NCI-H2107 treated with DMSO at 0.1 percent for 48 hours (cell line): ENCODE data around the gene TAOK1.
"Not testable (repeated sequence)": the region's sequence is repeated elsewhere in the genome, so short reads cannot be mapped to it uniquely, and the experiment has no call there.

Experiments
- DNase-seq: peaks from one replicate; lab custom pipeline; 2025; ENCODE audit not compliant: unreplicated experiment; lab: John Stamatoyannopoulos, UW

The TAOK1 gene

DNA sequence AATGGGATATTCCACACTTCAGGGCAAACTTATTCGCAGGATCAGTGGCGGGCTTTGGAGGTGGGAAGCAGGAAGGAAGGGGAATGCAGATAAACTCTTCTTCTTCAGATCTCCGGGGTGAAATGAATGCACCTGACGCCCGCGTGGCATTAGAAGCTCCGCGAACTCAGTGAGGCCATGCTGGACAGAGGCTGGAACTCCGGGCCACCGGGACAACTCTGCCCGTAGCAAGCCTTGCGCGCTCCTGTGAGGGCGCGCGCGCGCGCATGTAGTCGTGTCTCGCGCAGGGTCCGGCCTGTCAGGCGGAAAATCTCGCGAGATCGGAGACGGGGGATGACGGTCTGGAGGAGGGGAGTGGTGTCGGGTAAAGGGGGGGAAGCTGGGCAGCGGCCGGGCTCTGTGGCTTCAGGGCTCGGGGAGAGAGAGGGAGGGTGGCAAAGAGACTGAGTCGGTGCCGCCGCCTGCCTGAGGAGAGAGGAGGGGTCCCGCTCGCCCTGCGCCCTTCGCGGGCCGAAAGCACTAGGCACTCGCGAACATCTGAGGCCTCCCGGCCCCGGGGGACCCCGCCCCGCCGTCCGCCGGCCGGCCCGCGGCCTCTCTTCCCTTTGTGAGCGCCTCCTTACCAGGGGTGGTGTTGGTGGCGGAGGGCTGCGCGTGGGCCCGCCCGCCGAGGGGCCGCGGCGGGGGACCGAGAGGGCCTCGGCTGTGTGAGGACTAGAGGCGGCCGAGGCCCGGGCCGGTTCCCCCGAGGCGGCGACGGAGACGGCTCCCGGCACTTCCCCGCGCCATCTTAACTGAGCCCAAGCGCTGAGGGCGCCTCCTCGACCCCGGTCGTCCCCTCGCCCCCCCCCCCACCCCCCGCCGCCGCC is at the start of gene TAOK1:
Gene TAOK1, plus strand, starts transcription at position 382 of the 869 bp plus-strand sequence. CDS start 61,186 bp downstream, outside the sequence.
- peak; percentile 95 for DNase-seq

DNA sequence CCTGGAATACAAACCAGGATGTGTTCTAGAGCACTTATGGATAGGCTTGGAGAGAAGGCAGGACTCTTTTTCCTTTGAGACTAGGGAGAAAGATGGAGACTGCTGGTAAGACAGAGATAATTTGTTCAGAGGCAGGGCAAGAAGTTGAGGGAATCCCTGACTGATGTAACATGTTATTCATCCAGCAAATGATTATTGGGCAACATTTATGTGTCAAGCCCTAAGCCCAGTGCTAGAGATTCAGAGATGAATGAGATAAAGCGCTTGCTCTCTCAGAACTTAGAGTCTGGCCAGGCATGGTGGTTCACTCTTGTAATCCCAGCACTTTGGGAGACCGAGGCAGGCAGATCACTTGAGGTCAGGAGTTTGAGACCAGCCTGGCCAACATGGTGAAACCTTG is 48.4 kb upstream of the TAOK1 start:
- DNase-seq = no peak

DNA sequence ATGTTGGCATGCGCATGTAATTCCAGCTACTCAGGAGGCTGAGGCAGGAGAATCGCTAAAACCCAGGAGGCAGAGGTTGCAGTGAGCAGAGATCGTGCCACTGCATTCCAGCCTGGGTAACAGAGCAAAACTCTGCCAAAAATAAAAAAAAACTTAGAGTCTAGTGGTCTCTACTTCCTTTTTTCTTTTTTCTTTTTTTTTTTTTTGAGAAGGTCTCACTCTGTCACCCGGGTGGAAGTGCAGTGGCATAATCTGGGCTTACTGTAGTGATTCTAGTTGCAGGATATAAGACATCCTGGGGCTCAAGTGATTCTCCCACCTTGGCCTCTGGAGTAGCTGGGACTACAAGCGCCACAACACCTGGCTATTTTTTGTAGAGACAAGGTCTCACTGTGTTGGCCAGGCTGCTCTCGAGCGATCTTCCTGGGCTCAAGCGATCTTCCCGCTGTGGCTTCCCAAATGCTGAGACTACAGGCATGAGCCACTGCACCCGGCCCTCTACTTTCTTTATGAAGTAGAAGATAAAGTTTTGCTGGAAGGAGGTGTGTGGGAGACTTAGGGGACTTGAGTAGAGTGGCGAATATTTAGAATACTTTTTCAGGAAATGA is 47.9 kb upstream of the TAOK1 start:
- DNase-seq = no peak

DNA sequence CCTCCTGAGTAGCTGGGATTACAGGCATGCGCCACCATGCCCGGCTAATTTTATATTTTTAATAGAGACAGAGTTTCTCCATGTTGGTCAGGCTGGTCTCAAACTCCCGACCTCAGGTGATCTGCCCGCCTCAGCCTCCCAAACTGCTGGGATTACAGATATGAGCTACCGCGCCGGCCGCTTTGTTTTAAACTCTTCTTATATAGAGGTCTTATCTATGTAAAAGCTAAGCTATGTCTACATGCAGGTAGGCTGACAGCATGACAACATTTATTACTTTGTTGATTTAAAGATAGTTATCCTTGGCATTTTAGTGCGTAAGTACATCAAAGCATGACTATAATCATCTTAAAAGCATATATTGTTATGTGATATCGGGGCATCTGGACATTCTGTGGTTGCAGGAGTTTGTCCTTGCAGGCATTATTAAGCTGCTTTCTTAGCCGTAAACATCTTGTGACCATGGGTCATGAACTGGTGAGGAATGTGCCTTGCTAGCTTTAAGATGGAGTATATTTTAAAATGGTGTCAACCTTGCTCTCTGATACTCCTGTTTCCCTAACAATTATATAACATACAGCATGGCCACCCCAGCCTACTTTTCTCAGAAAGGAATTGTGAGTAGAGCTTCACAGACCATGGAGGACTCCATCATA is 45.8 kb upstream of the TAOK1 start:
- DNase-seq = no peak

DNA sequence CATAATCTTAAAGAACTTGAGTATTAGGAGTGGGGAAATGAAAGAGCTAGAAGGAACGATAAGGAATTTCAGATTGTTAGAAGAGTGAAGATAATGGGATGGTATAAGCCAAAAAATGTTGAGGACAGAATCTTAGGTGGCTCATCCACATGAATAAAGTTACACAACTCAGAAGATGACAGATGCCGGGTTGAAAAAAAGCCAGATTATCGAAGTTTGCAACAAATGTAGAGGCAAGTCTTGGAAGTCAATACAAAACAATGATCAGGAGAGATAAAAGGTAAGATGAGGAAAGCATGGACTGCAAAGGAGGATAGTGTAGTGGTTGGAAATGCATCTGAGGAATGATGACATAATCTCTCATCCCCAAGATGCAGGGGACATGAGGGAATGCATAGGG is 45.1 kb upstream of the TAOK1 start:
- DNase-seq = no peak

DNA sequence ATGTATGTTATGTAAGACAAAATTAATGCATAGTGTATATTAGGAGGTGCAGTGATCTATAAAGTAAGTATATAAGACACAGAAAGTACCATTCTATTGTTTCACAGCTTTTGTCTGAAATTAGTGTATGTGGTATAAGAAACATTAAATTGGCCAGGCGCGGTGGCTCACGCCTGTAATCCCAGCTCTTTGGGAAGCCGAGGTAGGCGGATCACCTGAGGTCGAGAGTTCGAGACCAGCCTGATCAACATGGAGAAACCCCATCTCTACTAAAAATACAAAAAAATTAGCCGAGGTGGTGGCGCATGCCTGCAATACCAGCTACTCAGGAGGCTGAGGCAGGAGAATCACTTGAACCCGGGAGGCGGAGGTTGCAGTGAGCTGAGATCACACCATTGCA is 44.7 kb upstream of the TAOK1 start:
- DNase-seq = not testable (repeated sequence)

DNA sequence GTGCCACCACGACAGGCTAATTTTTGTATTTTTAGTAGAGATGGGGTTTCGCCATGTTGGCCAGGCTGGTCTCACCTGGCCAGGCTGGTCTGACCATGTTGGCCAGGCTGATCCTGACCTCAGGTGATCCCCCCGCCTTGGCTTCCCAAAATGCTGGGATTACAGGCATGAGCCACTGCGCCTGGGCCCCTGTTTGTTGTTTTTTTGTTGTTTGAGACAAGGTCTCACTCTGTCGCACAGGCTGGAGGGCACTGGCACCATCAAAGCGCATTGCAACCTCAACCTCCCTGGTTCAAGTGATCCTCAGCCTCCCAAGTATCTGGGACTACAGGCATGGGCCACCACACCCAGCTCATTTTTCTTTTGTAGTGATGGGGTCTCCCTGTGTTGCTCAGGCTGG is 43.7 kb upstream of the TAOK1 start:
- no peak for DNase-seq

DNA sequence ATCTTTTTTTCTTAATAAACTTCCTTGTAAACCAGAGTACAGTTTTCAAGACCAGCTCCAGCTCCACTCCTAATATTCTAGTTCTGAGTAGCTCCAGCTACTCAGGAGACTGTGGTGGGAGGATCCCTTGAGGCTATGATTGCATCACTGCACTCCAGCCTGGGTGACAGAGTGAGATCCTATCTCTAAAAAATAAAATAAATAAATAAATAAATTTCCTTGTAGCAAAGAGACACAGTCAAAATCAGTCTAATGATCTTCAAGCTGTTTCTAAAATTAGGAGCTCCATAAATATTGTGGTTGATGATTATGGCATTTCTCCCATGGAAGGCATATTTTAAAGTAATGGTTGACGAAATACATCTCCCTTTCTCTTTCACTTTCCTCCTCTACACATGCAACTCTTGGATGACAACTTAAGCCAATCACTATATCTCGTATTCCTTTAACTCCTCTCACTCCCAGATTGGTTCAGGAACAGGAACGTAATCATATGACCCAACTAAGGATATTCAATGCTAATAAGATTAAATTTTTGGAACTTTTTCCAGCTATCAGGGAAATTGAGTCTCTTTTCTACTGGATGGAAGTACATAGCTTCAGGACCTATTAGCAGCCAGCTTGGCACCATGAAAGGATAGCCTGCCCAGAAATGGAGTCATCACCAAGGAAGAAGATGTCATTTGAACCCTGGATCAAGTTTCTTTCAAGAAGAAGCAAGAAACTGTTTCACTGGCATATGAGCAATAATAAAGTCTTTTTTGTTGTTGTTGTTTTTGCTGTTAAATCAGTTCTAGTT is 42.1 kb upstream of the TAOK1 start:
- no peak for DNase-seq

DNA sequence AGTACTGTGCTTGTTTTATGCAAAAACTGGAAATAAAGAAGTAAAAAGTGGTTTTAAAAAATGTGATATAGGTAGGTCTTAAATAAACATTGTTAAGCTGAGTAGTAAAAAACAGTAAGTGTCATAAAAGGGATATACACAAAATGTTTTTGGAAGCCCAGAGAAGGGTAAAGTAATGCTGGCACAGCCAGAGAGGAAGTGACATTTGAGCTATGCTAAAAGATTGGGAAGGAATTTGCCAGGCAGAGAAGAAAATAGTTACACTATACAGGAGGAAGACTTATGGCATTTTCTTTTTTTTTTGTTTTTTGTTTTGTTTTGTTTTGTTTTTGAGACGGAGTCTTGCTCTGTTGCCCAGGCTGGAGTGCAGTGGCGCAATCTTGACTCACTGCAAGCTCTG is 40.8 kb upstream of the TAOK1 start:
- no peak for DNase-seq

DNA sequence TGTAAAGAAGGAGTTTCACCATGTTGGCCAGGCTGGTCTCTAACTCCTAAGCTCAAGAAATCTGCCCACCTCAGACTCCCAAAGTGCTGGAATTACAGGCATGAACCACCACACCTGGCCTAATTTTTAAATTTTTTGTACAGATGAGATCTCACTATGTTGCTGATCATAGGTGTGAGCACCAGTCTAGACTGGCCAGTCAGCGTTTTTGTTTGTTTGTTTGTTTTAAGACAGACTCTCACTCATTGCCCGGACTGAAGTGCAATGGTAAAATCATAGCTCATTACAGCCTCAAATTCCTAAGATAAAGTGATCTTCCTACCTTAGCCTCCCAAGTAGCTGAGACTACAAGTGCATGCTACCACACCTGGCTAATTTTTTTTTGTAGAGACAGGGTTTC is 38.0 kb upstream of the TAOK1 start:
- no peak for DNase-seq

DNA sequence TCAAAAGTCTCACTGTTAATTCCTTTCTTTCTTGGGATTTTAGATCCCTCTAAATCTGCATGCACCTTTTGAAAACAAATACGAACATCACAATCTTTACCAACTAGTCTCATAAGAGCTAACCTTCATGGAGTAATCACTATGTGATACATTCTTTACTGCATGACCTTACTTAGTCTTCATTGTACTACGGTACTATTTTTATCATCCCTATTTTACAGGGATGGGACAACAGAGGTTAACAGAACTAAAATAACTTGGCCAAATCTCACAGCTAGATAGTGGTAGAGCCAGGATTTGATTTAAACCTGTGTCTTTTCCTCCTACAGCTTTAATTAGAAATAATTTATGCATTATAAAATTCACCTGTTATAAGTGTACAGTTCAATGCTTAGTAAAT is 32.9 kb upstream of the TAOK1 start:
- no peak for DNase-seq

DNA sequence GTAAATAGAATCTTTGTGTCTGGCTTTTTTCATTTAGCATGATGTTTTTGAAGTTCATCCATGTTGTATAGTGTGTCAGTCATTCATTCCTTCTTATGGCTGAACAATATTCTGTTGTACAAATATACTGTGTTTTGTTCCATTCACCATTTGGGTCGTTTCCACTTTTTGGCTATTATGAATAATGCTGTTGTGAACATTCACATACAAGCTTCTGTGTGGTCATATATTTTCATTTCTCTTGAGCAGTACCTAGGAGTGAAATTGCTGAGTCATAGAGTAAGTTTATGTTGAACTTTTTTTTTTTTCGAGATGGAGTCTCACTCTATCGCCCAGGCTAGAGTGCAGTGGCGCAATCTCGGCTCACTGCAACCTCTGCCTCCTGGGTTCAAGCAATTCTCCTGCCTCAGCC is 32.3 kb upstream of the TAOK1 start:
- no peak for DNase-seq

DNA sequence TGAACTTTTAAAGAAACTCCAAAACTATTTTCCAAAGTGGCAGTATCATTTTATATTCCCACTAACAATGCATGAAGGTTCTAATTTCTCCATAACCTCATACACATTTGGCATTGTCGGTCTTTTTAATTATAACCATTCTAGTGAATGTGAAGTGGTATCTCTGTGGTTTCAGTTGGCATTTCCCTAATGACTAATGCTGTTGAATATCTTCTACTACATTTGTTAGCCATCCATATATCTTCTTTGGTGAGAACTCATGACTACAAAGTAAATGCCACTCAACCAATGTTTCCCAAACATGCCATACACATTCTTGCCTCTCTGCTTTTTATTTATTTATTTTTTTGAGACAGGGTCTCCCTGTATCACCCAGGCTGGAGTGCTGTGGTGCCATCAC is 31.7 kb upstream of the TAOK1 start:
- no peak for DNase-seq

DNA sequence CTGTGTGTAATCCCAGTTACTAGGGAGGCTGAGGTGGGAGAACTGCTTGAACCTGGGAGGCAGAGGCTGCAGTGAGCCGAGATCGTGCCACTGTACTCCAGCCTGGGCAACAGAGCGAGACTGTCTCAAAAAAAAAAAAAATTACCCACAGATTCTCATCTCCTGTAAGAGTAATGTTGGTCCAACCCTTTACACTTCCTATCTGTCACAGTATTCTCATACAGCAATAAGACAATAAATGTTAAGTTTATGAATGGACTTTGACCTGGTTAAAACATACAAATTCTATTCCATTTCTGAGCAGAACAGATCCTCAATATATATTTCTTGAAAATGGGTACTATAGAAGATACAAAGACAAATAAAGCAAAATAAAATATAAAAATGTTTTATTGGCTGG is 30.4 kb upstream of the TAOK1 start:
- no peak for DNase-seq

DNA sequence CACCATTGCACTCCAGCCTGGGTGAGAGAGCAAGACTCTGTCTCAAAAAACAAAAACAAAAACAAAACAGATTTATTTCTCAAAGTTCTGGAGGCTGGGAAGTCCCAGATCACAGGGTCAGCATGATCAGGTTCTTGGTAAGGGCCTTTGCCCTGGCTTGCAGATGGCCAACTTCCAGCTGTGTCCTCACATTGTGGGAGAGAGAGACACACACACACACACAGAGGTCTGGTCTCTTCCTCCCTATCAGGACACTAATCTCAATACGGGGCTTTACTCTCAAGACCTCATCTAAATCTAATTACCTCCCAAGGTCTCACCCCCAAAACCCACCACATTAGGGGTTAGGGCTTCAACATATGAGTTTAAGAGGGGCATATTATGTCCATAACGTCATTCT is 26.4 kb upstream of the TAOK1 start:
- DNase-seq = no peak

DNA sequence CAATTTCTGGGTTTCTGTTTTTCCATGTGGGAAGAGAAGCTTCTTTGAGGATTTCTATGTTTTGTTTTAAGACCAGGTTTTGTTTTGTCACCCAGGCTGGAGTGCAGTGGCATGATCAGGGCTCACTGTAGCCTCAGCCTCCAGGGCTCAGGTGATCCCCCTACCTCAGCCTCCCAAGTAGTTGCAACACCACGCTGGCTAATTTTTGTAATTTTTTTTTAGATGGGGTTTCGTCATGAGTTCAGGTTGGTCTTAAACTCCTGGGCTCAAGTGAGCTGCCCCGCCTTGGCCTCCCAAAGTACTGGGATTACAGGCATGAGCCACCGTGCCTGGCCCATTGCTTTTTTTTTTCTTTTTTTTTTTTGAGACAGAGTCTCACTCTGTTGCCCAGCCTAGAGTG is 25.5 kb upstream of the TAOK1 start:
- DNase-seq = no peak

DNA sequence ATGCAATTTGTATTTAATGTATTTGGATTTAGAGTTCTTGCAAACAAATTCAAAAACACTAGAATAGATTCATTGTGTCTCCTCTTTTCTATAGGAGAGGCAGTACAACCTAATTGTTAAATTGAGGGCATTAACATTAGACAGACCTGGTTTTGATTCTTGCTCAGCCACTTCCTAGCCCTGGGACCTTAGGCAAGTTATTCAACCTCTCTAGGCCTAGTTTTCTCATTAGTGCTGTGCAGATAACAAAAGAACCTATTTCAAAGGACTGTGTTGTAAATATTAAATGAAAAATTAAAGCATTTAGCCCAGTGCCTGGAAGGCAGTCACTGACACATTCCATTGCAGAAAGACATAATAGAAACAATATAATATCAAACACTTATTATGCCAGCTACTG is 22.0 kb upstream of the TAOK1 start:
- no peak for DNase-seq

DNA sequence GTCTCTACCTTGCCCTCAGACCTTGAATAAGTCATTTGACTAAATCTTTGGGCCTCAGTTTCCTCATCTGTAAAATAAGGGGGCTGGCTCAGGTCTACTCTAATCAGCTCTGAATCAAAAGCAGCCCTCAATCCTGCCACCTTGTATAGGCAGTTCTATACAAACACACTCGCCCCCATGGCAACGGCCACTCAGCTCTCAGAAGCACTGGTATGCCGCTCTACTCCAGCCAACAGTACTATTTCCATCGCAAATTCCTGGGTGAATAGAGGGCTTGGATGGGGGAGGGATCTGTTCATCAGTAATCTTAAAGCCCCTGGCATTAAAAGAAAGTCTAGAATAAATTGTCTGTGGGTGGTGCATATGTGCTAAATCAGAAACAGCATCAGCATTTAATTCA is 21.2 kb upstream of the TAOK1 start:
- DNase-seq = no peak

DNA sequence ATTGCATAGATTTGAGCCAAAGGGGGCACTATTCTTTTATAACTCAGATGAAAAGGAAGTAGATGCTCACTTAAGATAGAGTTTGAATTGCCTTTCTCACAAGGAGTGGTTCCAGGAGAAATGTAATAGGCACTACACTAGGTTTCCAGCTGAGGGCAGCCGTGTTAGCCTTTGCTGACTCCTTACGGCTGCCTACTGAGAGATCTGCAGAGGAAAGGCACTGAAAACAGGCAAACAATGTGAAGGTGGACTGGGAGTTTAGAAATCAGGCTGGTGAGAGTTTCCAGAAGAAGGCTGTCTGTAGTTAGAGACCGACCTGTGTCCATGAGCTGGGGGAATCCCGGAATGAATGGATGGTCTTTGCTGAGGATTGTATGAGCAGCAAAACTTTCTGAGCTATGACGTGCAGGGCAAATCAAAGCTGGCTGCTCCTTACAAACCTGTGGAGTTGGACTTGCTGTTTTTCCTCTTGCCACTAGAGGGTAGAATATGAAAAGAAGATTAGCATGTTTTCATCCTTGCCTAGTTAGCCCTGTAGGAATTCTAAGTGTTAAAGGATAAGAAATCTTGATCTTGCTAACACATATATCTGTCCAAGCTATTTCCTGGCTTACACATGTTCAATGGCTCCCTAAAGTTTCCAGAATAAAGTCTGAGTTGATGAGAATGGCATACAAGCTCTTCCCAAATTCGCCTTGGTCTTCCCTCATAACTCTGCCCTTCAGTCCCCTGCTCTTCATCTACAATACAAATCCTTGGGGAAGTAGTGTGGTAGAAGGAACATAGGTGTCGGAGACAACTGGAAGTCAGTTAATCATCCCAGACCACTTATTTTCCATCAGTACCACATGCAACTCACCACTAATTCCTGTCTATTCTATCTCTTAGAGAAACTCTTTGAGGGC is 20.1 kb upstream of the TAOK1 start:
- peak; percentile 89 for DNase-seq

DNA sequence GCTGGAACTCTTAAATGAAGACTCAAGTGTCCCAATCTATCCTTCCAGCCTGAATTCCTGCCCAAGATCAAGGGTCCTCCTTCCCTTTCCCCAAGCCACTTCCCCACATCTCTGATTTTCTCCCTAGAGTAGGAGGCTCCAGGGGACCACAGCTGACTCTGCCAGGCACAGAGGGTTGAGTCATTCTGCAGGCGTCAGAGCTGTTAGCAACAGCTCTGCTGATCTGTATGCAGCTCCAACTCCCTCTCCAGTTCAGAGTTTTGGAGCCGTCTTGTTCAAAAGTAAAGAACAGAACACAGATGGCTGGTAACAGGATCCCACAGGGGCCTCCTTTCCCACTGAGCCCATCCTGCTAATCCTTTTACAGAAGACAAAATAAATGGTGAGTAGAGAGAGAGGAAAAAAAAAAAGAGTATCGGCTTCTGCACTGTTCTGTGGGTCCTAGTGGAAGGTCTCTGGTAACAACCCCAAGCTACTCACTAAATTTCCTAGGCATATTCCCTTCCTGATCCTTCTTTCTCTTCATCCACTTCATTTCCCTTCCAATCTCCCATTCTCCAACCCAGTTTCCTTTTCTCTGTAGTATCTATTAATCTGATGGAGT is 13.4 kb upstream of the TAOK1 start:
- DNase-seq = no peak
